Heart left ventricle (tissue), 16 donors: ENCODE measurements around the gene PTPN1. TPM values are rescaled to one million over a fixed set of nuclear protein-coding genes. Genes with fewer than 3 reads are reported as not detected.
A peak's percentile ranks its signal among the peaks of the same experiment; 100 is the strongest.

Experiments used
- ATAC-seq, 4 donors: fragments of 200-7000 bp; cut with Tn5 transposase; one replicate each; pipeline ENCODE4 v1.9.1; 2020 to 2022; ENCODE audit warnings: moderate library complexity in 4 of 4, mild to moderate bottlenecking in 3 of 4, moderate number of reproducible peaks in 1 of 4
- DNase-seq, 5 donors: peaks; one replicate each; pipeline ENCODE4 v3.0.0-alpha.2; 2020
- H3K27ac ChIP-seq, 12 donors: fragments of 200-600 bp; sonication (generic) in 4 of 12; one replicate each; pipeline versions ENCODE4 v1.5.0 to v1.8.0; 2016 to 2022; ENCODE audit warnings: mild to moderate bottlenecking in 2 of 12
- H3K27me3 ChIP-seq, 9 donors: fragments of 200-600 bp; sonication (generic) in 2 of 9; one replicate each; pipeline versions ENCODE4 v1.5.1 to v1.8.0; 2016 to 2022; ENCODE audit warnings: mild to moderate bottlenecking in 3 of 9
- H3K36me3 ChIP-seq, 9 donors: fragments of 200-600 bp; sonication (generic) in 2 of 9; one replicate each; pipeline versions ENCODE4 v1.5.0 to v1.8.0; 2018 to 2022; ENCODE audit warnings: mild to moderate bottlenecking in 2 of 9
- H3K4me1 ChIP-seq, 12 donors: fragments of 200-600 bp; sonication (generic) in 4 of 12; one replicate each; pipeline versions ENCODE4 v1.5.0 to v1.8.0; 2016 to 2022; ENCODE audit warnings: mild to moderate bottlenecking in 3 of 12
- H3K4me3 ChIP-seq, 12 donors: fragments of 200-600 bp; sonication (generic) in 4 of 12; one replicate each; pipeline versions ENCODE4 v1.5.0 to v1.8.0; 2017 to 2022; ENCODE audit warnings: mild to moderate bottlenecking in 9 of 12, moderate library complexity in 4 of 12
- H3K9me3 ChIP-seq, 12 donors: fragments of 200-600 bp; sonication (generic) in 4 of 12; one replicate each; pipeline versions ENCODE4 v1.5.0 to v1.8.0; 2016 to 2022; ENCODE audit warnings: mild to moderate bottlenecking in 1 of 12
- CTCF ChIP-seq, 12 donors: fragments of 200-600 bp; sonication (generic) in 4 of 12; IDR thresholded peaks; one replicate each; pipeline versions ENCODE4 v1.5.0 to v1.8.0; 2018 to 2022; ENCODE audit warnings: antibody characterized with exemption in 12 of 12, mild to moderate bottlenecking in 5 of 12
- POLR2A ChIP-seq, 2 donors: fragments of 450-650 bp; IDR thresholded peaks; one replicate each; pipeline ENCODE4 v1.6.1; 2017; ENCODE audit warnings: antibody characterized with exemption in 2 of 2, mild to moderate bottlenecking in 2 of 2, moderate library complexity in 2 of 2
- WGBS, 4 donors: extraction: QIAGEN DNeasy Blood & Tissue Kit in 2 of 4; methylation state at CpG; one replicate each; pipeline versions ENCODE4 v1.1.5 to v1.1.7; 2013 to 2018; 5-methylcytosine and 5-hydroxymethylcytosine counted together
- intact Hi-C, 10 donors: fragments of 100-400 bp; cut with DNase I; formaldehyde crosslinking; loops; one replicate each; pipeline versions ENCODE4 v1.11.1 to v1.14.2; 2022
- polyA plus RNA-seq, 2 donors: library from polyadenylated mRNA; stranded (reverse); fragments of 200-250 nt; gene quantifications; one replicate each; pipeline ENCODE4 v1.2.3, GENCODE V29; 2013
- total RNA-seq, 9 donors: library from RNA; depleted of rRNA in 2 of 9; stranded (reverse); fragments of >200 nt in 2 of 9; fragmentation: NEBNext Ultra II Directional in 3 of 9; extraction: Animal tissue kit (Norgen Biotek cat#: 25700) in 3 of 9; gene quantifications; one replicate each; pipeline versions ENCODE4 v1.1.0 to v1.2.4, GENCODE V29; 2016 to 2023
- donor health status: ischemic (EF 13 %, LVEDD 7.1; RV severe dilation, severe dysfunction).
- donor health status: healthy with polysubstance abuse.
- donor health status: DM: no; HTN: yes; CAD: no.
- donor health status: DM: no; HTN: no; CAD: no.
- donor health status: ischemic (EF 25% LVEDD 6.9; RV normal size, moderate dysfunction).
- donor health status: ischemic (EF 25% LVEDD 5.7; RV mildly dilated, moderate dysfunction).
- donor health status: healthy.
- donor health status: DM: yes; HTN: yes; CAD: no.
- donor health status: ischemic (EF 35%, LVEDD 5.7; RV mildly dilated, moderate dysfunction).
- donor health status: nonischemic (EF 11% LVEDD 7.7; RV severe dilation, severe dysfunction).
- donor health status: DM: yes; HTN: yes; CAD: no.
- donor health status: PGD.
- donor health status: ischemic (EF 29% LVEDD 5.4; RV normal size, mild dysfunction).
- donor health status: nonischemic (EF 23%, LVEDD 6.1; RV moderate dilation, normal function).

Gene PTPN1
- total and polyA plus RNA-seq, 11 donors, result 18.5 to 93.8 (median 32.0) TPM

- TF ChIP-seq POLR2A (IDR thresholded peaks at IDR 0.05) (no peak), CTCF (IDR thresholded peaks at IDR 0.05) (no peak)
- 50 to 76% (median 74%) methylated on average over 1 to 6 of the region's 6 CpGs for WGBS, 4 donors
- intact Hi-C loops, result no loop called here
Observed at GRCh38 chr20:50595433-50595895, 85.3 kb downstream of the PTPN1 start.

GRCh38 chr20:50595988-50596693 is 86.0 kb downstream of the PTPN1 start:
- Histone ChIP-seq H3K36me3 (peaks cover 0 to 3% (median 0%) of the 10 kb centered on the region in 9 donors), H3K9me3 (no peaks in the 10 kb centered on the region), H3K27me3 (peaks cover 0 to 13% (median 4%) of the 10 kb centered on the region in 9 donors), H3K4me1 (peaks cover 0 to 47% (median 16%) of the 10 kb centered on the region in 12 donors), H3K4me3 (no peak overlapping the region), H3K27ac (no peak overlapping the region)
- intact Hi-C loops, result no loop called here
- no peak for TF ChIP-seq CTCF (IDR thresholded peaks at IDR 0.05)
- DNase-seq (peak in 1 of 5 donors; percentile 38), ATAC-seq (no peak)
- WGBS, 4 donors, result 38 to 44% (median 41%) methylated on average over 15 of the region's 15 CpGs

More at GRCh38 chr20:50595433-50595895, 85.3 kb downstream of the PTPN1 start:
- H3K36me3 ChIP-seq, result peaks cover 0 to 5% (median 0%) of the 10 kb centered on the region in 9 donors
- H3K27ac ChIP-seq, result no peak overlapping the region
- peaks cover 0 to 47% (median 16%) of the 10 kb centered on the region in 12 donors for H3K4me1 ChIP-seq
- DNase-seq, result no peak
- ATAC-seq, result no peak
- no peaks in the 10 kb centered on the region for H3K9me3 ChIP-seq
- H3K27me3 ChIP-seq, result peaks cover 0 to 9% (median 3%) of the 10 kb centered on the region in 9 donors
- no peak overlapping the region for H3K4me3 ChIP-seq

GRCh38 chr20:50596694-50597021 is 86.5 kb downstream of the PTPN1 start:
- no peak overlapping the region for H3K4me3 ChIP-seq
- H3K4me1 ChIP-seq, result peaks cover 0 to 41% (median 15%) of the 10 kb centered on the region in 12 donors
- intact Hi-C loops, result no loop called here
- no peak for ATAC-seq
- H3K36me3 ChIP-seq, result no peaks in the 10 kb centered on the region
- no peak overlapping the region for H3K27ac ChIP-seq
- no peaks in the 10 kb centered on the region for H3K9me3 ChIP-seq
- TF ChIP-seq POLR2A (IDR thresholded peaks at IDR 0.05) (no peak), CTCF (IDR thresholded peaks at IDR 0.05) (no peak)
- DNase-seq, result no peak
- H3K27me3 ChIP-seq, result peaks cover 0 to 17% (median 5%) of the 10 kb centered on the region in 9 donors
- 75 to 87% (median 86%) methylated on average over 9 to 11 of the region's 11 CpGs for WGBS, 4 donors

- 76 to 84% (median 80%) methylated on average over 15 to 22 of the region's 22 CpGs for WGBS, 4 donors
- TF ChIP-seq POLR2A (IDR thresholded peaks at IDR 0.05), result no peak
- no peak for TF ChIP-seq CTCF (IDR thresholded peaks at IDR 0.05)
- intact Hi-C loops, result no loop called here
- H3K4me3 ChIP-seq, result no peak overlapping the region
- H3K36me3 ChIP-seq, result peaks cover 0 to 4% (median 0%) of the 10 kb centered on the region in 9 donors
- H3K27ac ChIP-seq, result no peak overlapping the region
- peaks cover 0 to 17% (median 5%) of the 10 kb centered on the region in 9 donors for H3K27me3 ChIP-seq
- H3K9me3 ChIP-seq, result no peaks in the 10 kb centered on the region
- ATAC-seq (no peak), DNase-seq (no peak)
- peaks cover 0 to 33% (median 9%) of the 10 kb centered on the region in 12 donors for H3K4me1 ChIP-seq
Observed at GRCh38 chr20:50597406-50597969, 87.3 kb downstream of the PTPN1 start.
